HL-60 (cell line): ENCODE data around the gene TSC2.

Experiments
- DNase-seq, 2 experiments: peaks; one replicate each; pipeline ENCODE4 v3.0.0-alpha.2; 2010 to 2020; ENCODE audit warnings: low read depth in 1 of 2, low spot score in 1 of 2
- H3K27ac ChIP-seq: fragments of 250-450 bp; sonication (Bioruptor Pico); replicated peaks from 2 replicates; pipeline ENCODE4 v1.5.1; 2020; ENCODE audit warnings: mild to moderate bottlenecking, moderate library complexity
- H3K27me3 ChIP-seq: fragments of 250-450 bp; sonication (Bioruptor Pico); 2 replicates; pipeline ENCODE4 v1.5.1; 2021; ENCODE audit warnings: mild to moderate bottlenecking, moderate library complexity; ENCODE audit not compliant: insufficient read depth, poor library complexity, severe bottlenecking
- H3K4me3 ChIP-seq: replicated peaks from 2 replicates; pipeline ENCODE4 v1.5.1; 2011; ENCODE audit warnings: mild to moderate bottlenecking, control low read depth, low read length; ENCODE audit not compliant: insufficient read depth
- CTCF ChIP-seq: IDR thresholded peaks from one replicate; pipeline ENCODE4 v1.5.1; 2011; ENCODE audit warnings: low read length, control low read depth, inconsistent platforms; ENCODE audit not compliant: insufficient read depth
- GABPA ChIP-seq: IDR thresholded peaks from 2 replicates; pipeline ENCODE4 v1.6.1; 2012; ENCODE audit warnings: low read depth
- POLR2AphosphoS5 ChIP-seq: IDR thresholded peaks from 2 replicates; pipeline ENCODE4 v1.6.1; 2012; ENCODE audit warnings: low read depth
- REST ChIP-seq: IDR thresholded peaks from 2 replicates; pipeline ENCODE4 v1.6.1; 2012; ENCODE audit warnings: low read depth; ENCODE audit not compliant: insufficient replicate concordance
- SPI1 ChIP-seq: IDR thresholded peaks from 2 replicates; pipeline ENCODE4 v1.6.1; 2012; ENCODE audit warnings: low read depth, mild to moderate bottlenecking, borderline replicate concordance

TSC2 gene

GRCh38 chr16:2090481-2090776, 42.6 kb downstream of the TSC2 start:
- H3K4me3 ChIP-seq = no peak overlapping the region
- DNase-seq = no peak
- TF ChIP-seq REST (no peak), SPI1 (no peak), POLR2AphosphoS5 (no peak), GABPA (no peak), CTCF (no peak)
- H3K27me3 ChIP-seq = no peaks in the 10 kb centered on the region
- no peak overlapping the region for H3K27ac ChIP-seq

GRCh38 chr16:2090777-2091546, 43.2 kb downstream of the TSC2 start:
- Histone ChIP-seq H3K27ac (no peak overlapping the region), H3K4me3 (no peak overlapping the region), H3K27me3 (no peaks in the 10 kb centered on the region)
- DNase-seq = no peak
- TF ChIP-seq SPI1 (no peak), CTCF (no peak)

GRCh38 chr16:2091547-2092255, 43.9 kb downstream of the TSC2 start:
- Histone ChIP-seq H3K27ac (no peak overlapping the region), H3K4me3 (no peak overlapping the region), H3K27me3 (no peaks in the 10 kb centered on the region)
- no peak for DNase-seq
- no peak for TF ChIP-seq REST
- no peak for TF ChIP-seq POLR2AphosphoS5
- TF ChIP-seq GABPA = no peak
- no peak for TF ChIP-seq SPI1
- no peak for TF ChIP-seq CTCF

- DNase-seq = no peak
- H3K27ac ChIP-seq = no peak overlapping the region
- no peak for TF ChIP-seq REST
- no peak for TF ChIP-seq CTCF
- no peak for TF ChIP-seq SPI1
- no peak for TF ChIP-seq POLR2AphosphoS5
- TF ChIP-seq GABPA = no peak
- H3K4me3 ChIP-seq = no peak overlapping the region
- no peaks in the 10 kb centered on the region for H3K27me3 ChIP-seq
These were observed 44.5 kb downstream of the TSC2 start for GRCh38 chr16:2092256-2092620.
